ENCODE measurements around the gene GAS2L3.

Gene GAS2L3

DNA sequence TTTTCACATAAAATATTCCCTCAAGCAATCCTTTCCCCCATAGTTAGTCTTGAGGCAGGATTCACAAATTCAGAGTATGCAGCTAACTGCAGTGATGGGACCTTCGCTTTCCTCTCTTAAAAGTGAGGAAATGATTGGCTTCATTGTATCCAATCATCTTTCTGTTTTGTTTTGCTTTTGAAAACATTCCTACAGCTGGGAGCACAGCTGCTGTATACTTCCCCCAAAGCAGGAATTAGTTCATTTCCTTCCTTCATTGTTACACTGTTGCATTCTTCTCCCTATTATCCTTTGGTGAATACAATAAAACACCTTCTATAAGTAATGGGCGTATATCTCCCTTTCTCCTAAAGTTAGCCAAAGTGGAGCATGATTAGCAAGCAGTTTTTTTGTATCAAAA is 9.4 kb upstream of the GAS2L3 start:
- Histone ChIP-seq H3K4me1 (no peaks in the 10 kb centered on the region), H3K79me2 (no peaks in the 10 kb centered on the region), H3K36me3 (ENCODE audit: control insufficient read depth, insufficient read depth, low read length) (no peaks in the 10 kb centered on the region), H3K4me2 (ENCODE audit: low read length) (no peak overlapping the region), H3K9me3 (ENCODE audit: control insufficient read depth, low read length) (no peaks in the 10 kb centered on the region), H3K27ac (no peak overlapping the region), H3K27me3 (ENCODE audit: control insufficient read depth, insufficient read depth, low read length) (no peaks in the 10 kb centered on the region), H3K9ac (no peak overlapping the region), H2AFZ (no peak overlapping the region), H3K4me3 (ENCODE audit: low read depth, low read length) (no peak overlapping the region)
- TF ChIP-seq, protein P1, sequence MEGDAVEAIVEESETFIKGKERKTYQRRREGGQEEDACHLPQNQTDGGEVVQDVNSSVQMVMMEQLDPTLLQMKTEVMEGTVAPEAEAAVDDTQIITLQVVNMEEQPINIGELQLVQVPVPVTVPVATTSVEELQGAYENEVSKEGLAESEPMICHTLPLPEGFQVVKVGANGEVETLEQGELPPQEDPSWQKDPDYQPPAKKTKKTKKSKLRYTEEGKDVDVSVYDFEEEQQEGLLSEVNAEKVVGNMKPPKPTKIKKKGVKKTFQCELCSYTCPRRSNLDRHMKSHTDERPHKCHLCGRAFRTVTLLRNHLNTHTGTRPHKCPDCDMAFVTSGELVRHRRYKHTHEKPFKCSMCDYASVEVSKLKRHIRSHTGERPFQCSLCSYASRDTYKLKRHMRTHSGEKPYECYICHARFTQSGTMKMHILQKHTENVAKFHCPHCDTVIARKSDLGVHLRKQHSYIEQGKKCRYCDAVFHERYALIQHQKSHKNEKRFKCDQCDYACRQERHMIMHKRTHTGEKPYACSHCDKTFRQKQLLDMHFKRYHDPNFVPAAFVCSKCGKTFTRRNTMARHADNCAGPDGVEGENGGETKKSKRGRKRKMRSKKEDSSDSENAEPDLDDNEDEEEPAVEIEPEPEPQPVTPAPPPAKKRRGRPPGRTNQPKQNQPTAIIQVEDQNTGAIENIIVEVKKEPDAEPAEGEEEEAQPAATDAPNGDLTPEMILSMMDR (IDR thresholded peaks at IDR 0.05) = no peak

- H3K4me3 ChIP-seq (ENCODE audit: low read depth, low read length) = no peak overlapping the region
- H3K27ac ChIP-seq = no peak overlapping the region
- no peak overlapping the region for H3K9ac ChIP-seq
- H3K36me3 ChIP-seq (ENCODE audit: control insufficient read depth, insufficient read depth, low read length) = no peaks in the 10 kb centered on the region
- TF ChIP-seq, protein P1 (IDR thresholded peaks at IDR 0.05) = no peak
- H3K79me2 ChIP-seq = no peaks in the 10 kb centered on the region
- H3K9me3 ChIP-seq (ENCODE audit: control insufficient read depth, low read length) = no peaks in the 10 kb centered on the region
- H3K27me3 ChIP-seq (ENCODE audit: control insufficient read depth, insufficient read depth, low read length) = no peaks in the 10 kb centered on the region
- H3K4me2 ChIP-seq (ENCODE audit: low read length) = no peak overlapping the region
- no peak overlapping the region for H2AFZ ChIP-seq
- no peaks in the 10 kb centered on the region for H3K4me1 ChIP-seq
Measured at GRCh38 chr12:100564905-100565467, 8.5 kb upstream of the GAS2L3 start.

GRCh38 chr12:100565987-100566545 is 7.4 kb upstream of the GAS2L3 start:
- TF ChIP-seq, protein P1 (IDR thresholded peaks at IDR 0.05) = no peak
- Histone ChIP-seq H3K36me3 (ENCODE audit: control insufficient read depth, insufficient read depth, low read length) (no peaks in the 10 kb centered on the region), H2AFZ (no peak overlapping the region), H3K4me1 (no peaks in the 10 kb centered on the region), H3K9me3 (ENCODE audit: control insufficient read depth, low read length) (no peaks in the 10 kb centered on the region), H3K79me2 (no peaks in the 10 kb centered on the region), H3K27ac (no peak overlapping the region), H3K27me3 (ENCODE audit: control insufficient read depth, insufficient read depth, low read length) (no peaks in the 10 kb centered on the region), H3K4me2 (ENCODE audit: low read length) (no peak overlapping the region), H3K4me3 (ENCODE audit: low read depth, low read length) (no peak overlapping the region), H3K9ac (no peak overlapping the region)

- H3K4me1 ChIP-seq = no peaks in the 10 kb centered on the region
- no peak overlapping the region for H3K27ac ChIP-seq
- H2AFZ ChIP-seq = no peak overlapping the region
- H3K9ac ChIP-seq = no peak overlapping the region
- H3K4me3 ChIP-seq (ENCODE audit: low read depth, low read length) = no peak overlapping the region
- no peaks in the 10 kb centered on the region for H3K79me2 ChIP-seq
- no peaks in the 10 kb centered on the region for H3K27me3 ChIP-seq (ENCODE audit: control insufficient read depth, insufficient read depth, low read length)
- H3K36me3 ChIP-seq (ENCODE audit: control insufficient read depth, insufficient read depth, low read length) = no peaks in the 10 kb centered on the region
- TF ChIP-seq, protein P1 (IDR thresholded peaks at IDR 0.05) = no peak
- no peaks in the 10 kb centered on the region for H3K9me3 ChIP-seq (ENCODE audit: control insufficient read depth, low read length)
- no peak overlapping the region for H3K4me2 ChIP-seq (ENCODE audit: low read length)
Measured at GRCh38 chr12:100566887-100567637, 6.4 kb upstream of the GAS2L3 start.
